GM12878 (cell line): Measurements from ENCODE around the gene NOM1. TPM values are rescaled to one million over a fixed set of nuclear protein-coding genes. Genes with fewer than 3 reads are reported as not detected.

Source experiments
- polyA plus RNA-seq, 11 experiments: library from polyadenylated mRNA; depleted of rRNA in 4 of 11; unstranded in 6 of 11; stranded (reverse) in 5 of 11; fragments of >200 nt; fragmentation: Nextera tagmentation in 4 of 11; fragmentation: Illumina TruSeq in 1 of 11; extraction: Ambion mirVana in 4 of 11; extraction: Trizol in 1 of 11; gene quantifications; 1 replicate in 1 of 11; 2 replicates in 10 of 11; pipeline versions ENCODE4 v1.2.1 to v1.2.3, GENCODE V29; 2011 to 2016; ENCODE audit warnings: inconsistent platforms in 2 of 11, missing spikeins in 2 of 11, low read depth in 1 of 11
- total RNA-seq, 4 experiments: library from RNA; depleted of rRNA in 3 of 4; stranded (reverse); fragments of >200 nt in 3 of 4; fragmentation: Illumina TruSeq in 1 of 4; extraction: Trizol in 1 of 4; gene quantifications; 2 replicates each; pipeline versions ENCODE4 v1.2.1 to v1.2.3, GENCODE V29; 2013 to 2021

NOM1 gene
- total and polyA plus RNA-seq, 10 of the 15 experiments (the other 5 are each of a cell fraction or from before 2014, with no cell fraction given) = 2.9 to 21.3 (median 17.8) TPM

Other genes with a start within 250 kb of the NOM1 start
- gene LMBR1, start 56.5 kb upstream of the NOM1 start, total RNA-seq (2014; rRNA removed) = 49.0 and 63.5 TPM in 2 replicates
- 27.1 and 28.3 TPM in 2 replicates for gene LMBR1, start 56.5 kb upstream of the NOM1 start, total RNA-seq (2014; rRNA removed; fragmentation: Illumina TruSeq; extraction: Trizol)
- 44.4 and 52.9 TPM in 2 replicates for gene LMBR1, start 56.5 kb upstream of the NOM1 start, total RNA-seq (2021)
- 29.1 and 43.4 TPM in 2 replicates for gene LMBR1, start 56.5 kb upstream of the NOM1 start, polyA plus RNA-seq (2011; rRNA removed)
- gene LMBR1, start 56.5 kb upstream of the NOM1 start, polyA plus RNA-seq (2014; fragmentation: Illumina TruSeq; extraction: Trizol) = 28.4 and 33.4 TPM in 2 replicates
- 1 to 10 TPM; 4.0 to 7.5 TPM for gene LMBR1, start 56.5 kb upstream of the NOM1 start, polyA plus RNA-seq (2014; fragmentation: Nextera tagmentation; extraction: Ambion mirVana)
- gene LMBR1, start 56.5 kb upstream of the NOM1 start, polyA plus RNA-seq (2014; rRNA removed) = 24.7 and 27.4 TPM in 2 replicates
- 10 to 100 TPM; 44.2 to 46.5 TPM for gene LMBR1, start 56.5 kb upstream of the NOM1 start, polyA plus RNA-seq (2016; fragmentation: Nextera tagmentation; extraction: Ambion mirVana)
- gene MNX1, start 61.0 kb downstream of the NOM1 start, total RNA-seq (2014; rRNA removed) = 1.0 and 1.3 TPM in 2 replicates
- 0.54 and 0.60 TPM in 2 replicates for gene MNX1, start 61.0 kb downstream of the NOM1 start, total RNA-seq (2014; rRNA removed; fragmentation: Illumina TruSeq; extraction: Trizol)
- 1.8 and 2.3 TPM in 2 replicates for gene MNX1, start 61.0 kb downstream of the NOM1 start, total RNA-seq (2021)
- 1.9 and 2.3 TPM in 2 replicates for gene MNX1, start 61.0 kb downstream of the NOM1 start, polyA plus RNA-seq (2011; rRNA removed)
- gene MNX1, start 61.0 kb downstream of the NOM1 start, polyA plus RNA-seq (2014; fragmentation: Illumina TruSeq; extraction: Trizol) = 0.48 TPM in 1 of 2 replicates, not detected in the other
- gene MNX1, start 61.0 kb downstream of the NOM1 start, polyA plus RNA-seq (2014; fragmentation: Nextera tagmentation; extraction: Ambion mirVana) = under 1 TPM in 1 of 2 experiments, not detected in 1; 0.22 TPM
- 1.7 and 2.7 TPM in 2 replicates for gene MNX1, start 61.0 kb downstream of the NOM1 start, polyA plus RNA-seq (2014; rRNA removed)
- gene MNX1, start 61.0 kb downstream of the NOM1 start, polyA plus RNA-seq (2016; fragmentation: Nextera tagmentation; extraction: Ambion mirVana) = 1 to 10 TPM in 1 of 2 experiments, under 1 TPM in 1; 0.32 to 1.4 TPM
- gene UBE3C, start 189.2 kb downstream of the NOM1 start, total RNA-seq (2014; rRNA removed) = 65.9 and 82.0 TPM in 2 replicates
- gene UBE3C, start 189.2 kb downstream of the NOM1 start, total RNA-seq (2014; rRNA removed; fragmentation: Illumina TruSeq; extraction: Trizol) = 59.9 and 60.2 TPM in 2 replicates
- gene UBE3C, start 189.2 kb downstream of the NOM1 start, total RNA-seq (2021) = 48.2 and 51.7 TPM in 2 replicates
- gene UBE3C, start 189.2 kb downstream of the NOM1 start, polyA plus RNA-seq (2011; rRNA removed) = 47.2 and 54.8 TPM in 2 replicates
- 46.0 and 57.9 TPM in 2 replicates for gene UBE3C, start 189.2 kb downstream of the NOM1 start, polyA plus RNA-seq (2014; fragmentation: Illumina TruSeq; extraction: Trizol)
- 10 to 100 TPM in 1 of 2 experiments, 1 to 10 TPM in 1; 7.9 to 10.8 TPM for gene UBE3C, start 189.2 kb downstream of the NOM1 start, polyA plus RNA-seq (2014; fragmentation: Nextera tagmentation; extraction: Ambion mirVana)
- 41.0 and 44.5 TPM in 2 replicates for gene UBE3C, start 189.2 kb downstream of the NOM1 start, polyA plus RNA-seq (2014; rRNA removed)
- 10 to 100 TPM; 17.6 to 26.4 TPM for gene UBE3C, start 189.2 kb downstream of the NOM1 start, polyA plus RNA-seq (2016; fragmentation: Nextera tagmentation; extraction: Ambion mirVana)